CD14-positive monocyte (primary cell): ENCODE data around the gene LRIT1. TPM values are rescaled to one million over a fixed set of nuclear protein-coding genes. Genes with fewer than 3 reads are reported as not detected.
A peak's percentile ranks its signal among the peaks of the same experiment; 100 is the strongest.

Experiments used
- DNase-seq, 3 donors: peaks; one replicate each; pipeline ENCODE4 v3.0.0-alpha.2; 2011 to 2022
- H2AFZ ChIP-seq: 2 replicates; pipeline ENCODE4 v1.6.0; 2012; ENCODE audit warnings: mild to moderate bottlenecking, low read depth, low read length, inconsistent platforms; ENCODE audit not compliant: insufficient read depth, poor library complexity, severe bottlenecking
- H3K27ac ChIP-seq, 2 donors: 1 replicate in 1 of 2; 2 replicates in 1 of 2; pipeline ENCODE4 v1.5.1; 2012 to 2013; ENCODE audit warnings: low read length in 2 of 2, control low read depth in 1 of 2, inconsistent platforms in 1 of 2, low read depth in 1 of 2, mild to moderate bottlenecking in 1 of 2
- H3K27me3 ChIP-seq, 2 donors: one replicate each; pipeline versions ENCODE4 v1.6.0 to v1.6.1; 2011 to 2013; ENCODE audit warnings: low read length in 2 of 2; ENCODE audit not compliant: control insufficient read depth in 2 of 2, insufficient read depth in 2 of 2
- H3K36me3 ChIP-seq, 2 donors: replicated peaks in 1 of 2; 1 replicate in 1 of 2; 2 replicates in 1 of 2; pipeline versions ENCODE4 v1.5.1 to v1.6.1; 2012 to 2013; ENCODE audit warnings: low read length in 2 of 2, control low read depth in 1 of 2, inconsistent platforms in 1 of 2, mild to moderate bottlenecking in 1 of 2; ENCODE audit not compliant: insufficient read depth in 2 of 2, control insufficient read depth in 1 of 2
- H3K4me1 ChIP-seq, 2 donors: 1 replicate in 1 of 2; 2 replicates in 1 of 2; pipeline versions ENCODE4 v1.5.1 to v1.6.1; 2012 to 2013; ENCODE audit warnings: low read length in 2 of 2, control low read depth in 1 of 2, inconsistent platforms in 1 of 2, mild to moderate bottlenecking in 1 of 2, moderate library complexity in 1 of 2; ENCODE audit not compliant: insufficient read depth in 2 of 2, control insufficient read depth in 1 of 2
- H3K4me2 ChIP-seq: replicated peaks from 2 replicates; pipeline ENCODE3; 2012; ENCODE audit warnings: low read length, moderate library complexity, mild to moderate bottlenecking; ENCODE audit not compliant: poor library complexity, severe bottlenecking; ENCODE audit errors: extremely low read depth
- H3K4me3 ChIP-seq, 3 experiments: fragments of 200-600 bp in 1 of 3; sonication (generic) in 1 of 3; replicated peaks in 1 of 3; 1 replicate in 2 of 3; 2 replicates in 1 of 3; pipeline ENCODE4 v1.5.1; 2011 to 2013; ENCODE audit warnings: low read length in 3 of 3, mild to moderate bottlenecking in 3 of 3, control low read depth in 2 of 3, low read depth in 2 of 3, inconsistent platforms in 1 of 3, moderate library complexity in 1 of 3
- H3K79me2 ChIP-seq: 2 replicates; pipeline ENCODE4 v1.6.0; 2012; ENCODE audit warnings: mild to moderate bottlenecking, control low read depth, inconsistent platforms, low read length, moderate library complexity; ENCODE audit not compliant: insufficient read depth
- H3K9ac ChIP-seq: 2 replicates; pipeline ENCODE4 v1.6.0; 2017; ENCODE audit warnings: low read length, mild to moderate bottlenecking; ENCODE audit not compliant: insufficient read depth, poor library complexity, severe bottlenecking
- H3K9me3 ChIP-seq, 2 donors: replicated peaks in 1 of 2; 1 replicate in 1 of 2; 2 replicates in 1 of 2; pipeline versions ENCODE4 v1.5.1 to v1.6.1; 2012 to 2013; ENCODE audit warnings: low read length in 2 of 2, control low read depth in 1 of 2; ENCODE audit not compliant: control insufficient read depth in 1 of 2, insufficient read depth in 1 of 2
- H4K20me1 ChIP-seq: 2 replicates; pipeline ENCODE4 v1.6.0; 2012; ENCODE audit warnings: mild to moderate bottlenecking, low read length, control low read depth, moderate library complexity; ENCODE audit not compliant: insufficient read depth
- H3K27ac Mint-ChIP-seq, 7 donors: one replicate each; pipeline ENCODE4 v1.8.0; 2020; ENCODE audit warnings: mild to moderate bottlenecking in 7 of 7, mixed read lengths in 7 of 7, moderate library complexity in 6 of 7, inconsistent platforms in 2 of 7
- H3K27me3 Mint-ChIP-seq, 3 donors: one replicate each; pipeline ENCODE4 v1.8.0; 2021 to 2022; ENCODE audit warnings: low read depth in 3 of 3, mild to moderate bottlenecking in 3 of 3, mixed read lengths in 3 of 3, moderate library complexity in 3 of 3, inconsistent platforms in 1 of 3
- H3K36me3 Mint-ChIP-seq, 2 donors: one replicate each; pipeline ENCODE4 v1.8.0; 2020; ENCODE audit warnings: mixed read lengths in 2 of 2, inconsistent platforms in 1 of 2, mild to moderate bottlenecking in 1 of 2
- H3K4me1 Mint-ChIP-seq: one replicate; pipeline ENCODE4 v1.8.0; 2020; ENCODE audit warnings: mild to moderate bottlenecking, mixed read lengths
- H3K4me3 Mint-ChIP-seq, 2 donors: one replicate each; pipeline ENCODE4 v1.8.0; 2020; ENCODE audit warnings: mild to moderate bottlenecking in 2 of 2, mixed read lengths in 2 of 2, moderate library complexity in 1 of 2
- H3K9me3 Mint-ChIP-seq, 7 donors: one replicate each; pipeline ENCODE4 v1.8.0; 2020 to 2022; ENCODE audit warnings: mixed read lengths in 7 of 7, mild to moderate bottlenecking in 6 of 7, moderate library complexity in 6 of 7, inconsistent platforms in 2 of 7
- CTCF ChIP-seq: fragments of 200-600 bp; IDR thresholded peaks from one replicate; pipeline ENCODE4 v1.8.0; 2022; ENCODE audit warnings: antibody characterized with exemption, mild to moderate bottlenecking
- WGBS: methylation state at CpG from one replicate; pipeline ENCODE4 v1.1.5; 2013; ENCODE audit warnings: missing lambda C conversion rate; ENCODE audit not compliant: insufficient coverage; 5-methylcytosine and 5-hydroxymethylcytosine counted together
- intact Hi-C, 2 donors: fragments of 100-400 bp; cut with micrococcal nuclease; formaldehyde crosslinking; loops; one replicate each; pipeline versions ENCODE4 v1.15.0 to v1.15.1; 2023
- polyA plus RNA-seq, 3 donors: library from polyadenylated mRNA; depleted of rRNA in 1 of 3; unstranded in 2 of 3; stranded (reverse) in 1 of 3; fragments of 300-500 nt in 2 of 3; fragments of >200 nt in 1 of 3; fragmentation: Illumina TruSeq in 2 of 3; gene quantifications; 1 replicate in 2 of 3; 2 replicates in 1 of 3; pipeline ENCODE4 v1.2.3, GENCODE V29; 2012 to 2021

The LRIT1 gene
- polyA plus RNA-seq, 3 donors, result not detected

- no peaks in the 10 kb centered on the region for H3K36me3 ChIP-seq
- H3K9ac ChIP-seq, result no peak overlapping the region
- H3K9me3 ChIP-seq, result no peaks in the 10 kb centered on the region
- H3K4me1 Mint-ChIP-seq, result no peaks in the 10 kb centered on the region
- H3K79me2 ChIP-seq, result no peaks in the 10 kb centered on the region
- no peak overlapping the region for H3K4me3 Mint-ChIP-seq
- no peaks in the 10 kb centered on the region for H3K9me3 Mint-ChIP-seq
- H3K4me2 ChIP-seq, result no peak overlapping the region
- no peaks in the 10 kb centered on the region for H4K20me1 ChIP-seq
- no peak overlapping the region for H2AFZ ChIP-seq
- DNase-seq, result no peak
- H3K27ac Mint-ChIP-seq, result no peak overlapping the region
- H3K27me3 ChIP-seq, result no peaks in the 10 kb centered on the region
- H3K36me3 Mint-ChIP-seq, result no peaks in the 10 kb centered on the region
- peaks cover 2 to 5% (median 5%) of the 10 kb centered on the region in 3 donors for H3K27me3 Mint-ChIP-seq
- 87% methylated on average over 4 of the region's 4 CpGs for WGBS
- H3K4me1 ChIP-seq, result no peaks in the 10 kb centered on the region
- TF ChIP-seq CTCF, result no peak
- H3K27ac ChIP-seq, result no peak overlapping the region
- no peak overlapping the region for H3K4me3 ChIP-seq
- intact Hi-C loops, result loop anchor here in 1 of 2 donors (2.0 kb wide), 1 partner anchor 271 kb away; no protein-coding TSS in a partner anchor
Observed at GRCh38 chr10:84265418-84265817, 24.1 kb upstream of the LRIT1 start.

- no peaks in the 10 kb centered on the region for H4K20me1 ChIP-seq
- peak; percentile 11 to 47 (median 44) for DNase-seq
- no peaks in the 10 kb centered on the region for H3K36me3 Mint-ChIP-seq
- no peak overlapping the region for H3K9ac ChIP-seq
- no peaks in the 10 kb centered on the region for H3K36me3 ChIP-seq
- H3K4me1 Mint-ChIP-seq, result no peaks in the 10 kb centered on the region
- TF ChIP-seq CTCF, result peak; percentile 91
- H3K27ac Mint-ChIP-seq, result peak overlapping the region in 1 of 7 donors; percentile 2
- WGBS, result 3% methylated on average over 7 of the region's 11 CpGs
- H3K4me1 ChIP-seq, result no peaks in the 10 kb centered on the region
- no peak overlapping the region for H3K27ac ChIP-seq
- no peak overlapping the region for H3K4me2 ChIP-seq
- no peak overlapping the region for H3K4me3 ChIP-seq
- H3K9me3 ChIP-seq, result no peaks in the 10 kb centered on the region
- H3K27me3 ChIP-seq, result no peaks in the 10 kb centered on the region
- no peak overlapping the region for H2AFZ ChIP-seq
- H3K9me3 Mint-ChIP-seq, result no peaks in the 10 kb centered on the region
- intact Hi-C loops, result loop anchor here (1.0 to 2.0 kb wide), 2 partner anchors 272 to 273 kb away; no protein-coding TSS in a partner anchor
- H3K79me2 ChIP-seq, result no peaks in the 10 kb centered on the region
- peaks cover 2 to 5% (median 4%) of the 10 kb centered on the region in 3 donors for H3K27me3 Mint-ChIP-seq
- no peak overlapping the region for H3K4me3 Mint-ChIP-seq
Observed at GRCh38 chr10:84264611-84265141, 23.3 kb upstream of the LRIT1 start.
